Stimulated activated CD8-positive, alpha-beta memory T cell treated with anti-CD3 and anti-CD28 coated beads, Interleukin-15, amount 100 ng/mL, for 4 hours (primary cell): ENCODE measurements around the gene FAM124A.

Source experiments
- DNase-seq, 2 donors: peaks; one replicate each; pipeline ENCODE4 v3.0.0-alpha.2; 2020; ENCODE audit warnings: low read depth in 2 of 2

FAM124A gene

GRCh38 chr13:51241720-51242119 is 19.5 kb downstream of the FAM124A start:
- no peak for DNase-seq

GRCh38 chr13:51243227-51243626 is 21.0 kb downstream of the FAM124A start:
- DNase-seq, result no peak

GRCh38 chr13:51243832-51244231 is 21.6 kb downstream of the FAM124A start:
- DNase-seq, result no peak

- DNase-seq, result no peak
Measured at GRCh38 chr13:51244637-51245405, 22.6 kb downstream of the FAM124A start.

GRCh38 chr13:51245583-51245982 is 23.4 kb downstream of the FAM124A start:
- no peak for DNase-seq

GRCh38 chr13:51246025-51246417 is 23.8 kb downstream of the FAM124A start:
- no peak for DNase-seq

GRCh38 chr13:51246418-51247277 is 24.4 kb downstream of the FAM124A start:
- DNase-seq, result no peak

- DNase-seq, result no peak
Measured at GRCh38 chr13:51249255-51249654, 27.1 kb downstream of the FAM124A start.

- no peak for DNase-seq
Measured at GRCh38 chr13:51249770-51250741, 27.9 kb downstream of the FAM124A start.

GRCh38 chr13:51251480-51251879 is 29.3 kb downstream of the FAM124A start:
- DNase-seq, result no peak

GRCh38 chr13:51252954-51253532 is 30.8 kb downstream of the FAM124A start:
- DNase-seq, result no peak

GRCh38 chr13:51255556-51255955 is 33.4 kb downstream of the FAM124A start:
- no peak for DNase-seq

GRCh38 chr13:51257187-51257586 is 35.0 kb downstream of the FAM124A start:
- no peak for DNase-seq

- DNase-seq, result no peak
Measured at GRCh38 chr13:51258612-51259548, 36.7 kb downstream of the FAM124A start.

- DNase-seq, result no peak
Measured at GRCh38 chr13:51260154-51260553, 38.0 kb downstream of the FAM124A start.

GRCh38 chr13:51261610-51262249 is 39.5 kb downstream of the FAM124A start:
- DNase-seq, result no peak

GRCh38 chr13:51262501-51263211 is 40.5 kb downstream of the FAM124A start:
- DNase-seq, result no peak

- DNase-seq, result no peak
Measured at GRCh38 chr13:51266642-51267041, 44.4 kb downstream of the FAM124A start.

GRCh38 chr13:51267622-51268021 is 45.4 kb downstream of the FAM124A start:
- DNase-seq, result no peak
